Neural progenitor cell (in vitro differentiated cells): ENCODE data around the gene SPATA45.

Experiments used
- CTCF ChIP-seq: fragments of 200-600 bp; sonication (generic); IDR thresholded peaks from 2 replicates; pipeline ENCODE4 v1.5.1; 2017; ENCODE audit warnings: antibody characterized with exemption, mild to moderate bottlenecking
- EZH2 ChIP-seq: fragments of 200-600 bp; sonication (generic); IDR thresholded peaks from 2 replicates; pipeline ENCODE4 v1.6.1; 2017; ENCODE audit warnings: antibody characterized with exemption, mild to moderate bottlenecking, moderate library complexity

- no peak for TF ChIP-seq CTCF
- no peak for TF ChIP-seq EZH2
Measured at GRCh38 chr1:212781225-212781624, 66.2 kb downstream of the SPATA45 start.
